Measurements from ENCODE around the gene RAD23B. TPM values are rescaled to one million over a fixed set of nuclear protein-coding genes. Genes with fewer than 3 reads are reported as not detected.

Gene RAD23B
- total RNA-seq, 1 experiment from 2014 or later, result 251 TPM

- H4K20me1 ChIP-seq (ENCODE audit: insufficient read depth), result peaks cover 84% of the 10 kb centered on the region; the same call in 1 of the 2 replicates
- no peaks in the 10 kb centered on the region for H3K27me3 ChIP-seq (ENCODE audit: insufficient read depth, low read length)
- ATAC-seq (no peak), DNase-seq (ENCODE audit: low read depth, low spot score) (no peak)
- no peak overlapping the region; the same call in 1 of the 2 replicates for H3K4me2 ChIP-seq (ENCODE audit: low read length)
- no peak overlapping the region for H3K9ac ChIP-seq (ENCODE audit: low read length)
- no peak overlapping the region for H2AFZ ChIP-seq (ENCODE audit: low read depth, low read length, poor library complexity, severe bottlenecking)
- intact Hi-C loops (cut with micrococcal nuclease), result loop anchor here (5.0 kb wide), 1 partner anchor 34 kb away; no protein-coding TSS in a partner anchor
- peaks cover 40 to 83% of the 10 kb centered on the region in 2 experiments for H3K4me1 ChIP-seq (ENCODE audit: control insufficient read depth in 1 of 2, insufficient read depth in 2 of 2, low read length in 2 of 2)
- TF ChIP-seq SP1 (IDR thresholded peaks at IDR 0.05; ENCODE audit: low read depth) (no peak), CBX3 (IDR thresholded peaks at IDR 0.05; ENCODE audit: low read depth) (no peak), FOSL1 (IDR thresholded peaks at IDR 0.05; ENCODE audit: low read depth) (no peak), ZNF274 (IDR thresholded peaks at IDR 0.05; ENCODE audit: low read depth, low read length) (no peak), MAX (IDR thresholded peaks at IDR 0.05) (no peak), SRF (IDR thresholded peaks at IDR 0.05; ENCODE audit: low read depth) (no peak), POLR2AphosphoS5 (IDR thresholded peaks at IDR 0.05; ENCODE audit: low read depth, low read length) (no peak), ZFX (IDR thresholded peaks at IDR 0.05) (no peak)
- TF ChIP-seq, protein P1, sequence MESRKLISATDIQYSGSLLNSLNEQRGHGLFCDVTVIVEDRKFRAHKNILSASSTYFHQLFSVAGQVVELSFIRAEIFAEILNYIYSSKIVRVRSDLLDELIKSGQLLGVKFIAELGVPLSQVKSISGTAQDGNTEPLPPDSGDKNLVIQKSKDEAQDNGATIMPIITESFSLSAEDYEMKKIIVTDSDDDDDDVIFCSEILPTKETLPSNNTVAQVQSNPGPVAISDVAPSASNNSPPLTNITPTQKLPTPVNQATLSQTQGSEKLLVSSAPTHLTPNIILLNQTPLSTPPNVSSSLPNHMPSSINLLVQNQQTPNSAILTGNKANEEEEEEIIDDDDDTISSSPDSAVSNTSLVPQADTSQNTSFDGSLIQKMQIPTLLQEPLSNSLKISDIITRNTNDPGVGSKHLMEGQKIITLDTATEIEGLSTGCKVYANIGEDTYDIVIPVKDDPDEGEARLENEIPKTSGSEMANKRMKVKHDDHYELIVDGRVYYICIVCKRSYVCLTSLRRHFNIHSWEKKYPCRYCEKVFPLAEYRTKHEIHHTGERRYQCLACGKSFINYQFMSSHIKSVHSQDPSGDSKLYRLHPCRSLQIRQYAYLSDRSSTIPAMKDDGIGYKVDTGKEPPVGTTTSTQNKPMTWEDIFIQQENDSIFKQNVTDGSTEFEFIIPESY (IDR thresholded peaks at IDR 0.05; ENCODE audit: extremely low read depth, insufficient replicate concordance, low read length), result no peak
- peaks cover 100% of the 10 kb centered on the region for H3K79me2 ChIP-seq (ENCODE audit: insufficient read depth, low read length)
- CTCF ChIA-PET, result interaction anchor here (0.6 kb wide), 1 partner anchor 28 kb away, joined by 3 read pairs; no protein-coding TSS in a partner anchor
- RAD21 ChIA-PET (ENCODE audit: low non-redundant PET in 1 of 2, low total read pairs in 2 of 2, uncharacterized antibody in 2 of 2, unreplicated experiment in 2 of 2), result no interaction called here
- 0 out of 4 replicates have a peak, but pooled peaks cover 0 to 6% of the 10 kb centered on the region in 2 experiments for H3K36me3 ChIP-seq (ENCODE audit: control insufficient read depth in 1 of 2, insufficient read depth in 2 of 2, low read length in 2 of 2)
- H3K4me3 ChIP-seq (replicated peaks in 1 of 2; ENCODE audit: low read depth in 1 of 2, low read length in 2 of 2), result no peak overlapping the region
- no peaks in the 10 kb centered on the region for H3K9me3 ChIP-seq (ENCODE audit: control insufficient read depth in 1 of 2, insufficient read depth in 1 of 2, low read depth in 1 of 2, low read length in 2 of 2)
- H3K27ac ChIP-seq (ENCODE audit: low read depth, low read length), result no peak overlapping the region
- no TSS peak for BruUV-seq (replicated peaks)
- POLR2A ChIA-PET, result no interaction called here
- H3K9me2 ChIP-seq (ENCODE audit: insufficient read depth), result no peaks in the 10 kb centered on the region
Observed at GRCh38 chr9:107288701-107289100, 5.6 kb downstream of the RAD23B start.
